ENCODE data around the gene ATF1. TPM values are rescaled to one million over a fixed set of nuclear protein-coding genes. Genes with fewer than 3 reads are reported as not detected.

ATF1 gene
- total and polyA plus RNA-seq, 10 of the 15 experiments (the other 5 are each of a cell fraction or from before 2014, with no cell fraction given), result 15.4 to 92.0 (median 33.6) TPM

DNA sequence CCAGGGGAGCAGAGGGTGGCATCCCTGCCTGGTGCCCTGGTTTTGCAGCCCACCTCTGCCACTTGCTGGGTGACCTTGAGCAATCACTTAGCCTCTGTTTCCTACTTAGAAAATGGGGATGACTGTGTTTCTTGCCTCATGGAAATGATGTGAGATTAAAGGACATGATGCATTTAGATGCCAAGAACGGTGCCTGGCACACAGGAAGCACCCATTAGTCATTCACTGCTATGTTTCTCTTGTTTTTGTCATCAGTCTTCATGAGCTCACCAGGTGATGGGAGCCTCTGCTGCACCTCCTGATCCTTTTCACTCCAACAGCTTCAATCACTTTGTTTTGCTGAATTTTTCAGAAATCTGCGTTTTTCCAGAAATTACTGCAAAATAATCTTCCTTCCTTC lies 23.6 kb upstream of the ATF1 start:
- ChIA-PET POLR2A (no interaction called here), RAD21 (ENCODE audit: unreplicated experiment) (no interaction called here), SMC1A (ENCODE audit: uncharacterized antibody, unreplicated experiment) (no interaction called here), CTCF (interaction anchor here (0.6 to 0.8 kb wide), 2 partner anchors 14 to 237 kb away, joined by 3 read pairs; no protein-coding TSS in a partner anchor)
- H2AFZ ChIP-seq (ENCODE audit: control insufficient read depth, low read depth, low read length), result no peak overlapping the region
- H3K36me3 ChIP-seq (ENCODE audit: control insufficient read depth in 2 of 2, insufficient read depth in 2 of 2, low read length in 1 of 2), result peaks cover 4 to 32% of the 10 kb centered on the region in 2 experiments
- FAIRE-seq (no peak), DNase-seq (ENCODE audit: low read depth, low spot score) (no peak), ATAC-seq (no peak)
- no peak for TF ChIP-seq KAT2A (conservative IDR thresholded peaks at IDR 0.05; ENCODE audit: control insufficient read depth, low read depth, low read length)
- H3K27ac ChIP-seq (ENCODE audit: control insufficient read depth, insufficient read depth), result no peak overlapping the region
- no peaks in the 10 kb centered on the region for H3K9me3 ChIP-seq (replicated peaks; ENCODE audit: control insufficient read depth, insufficient read depth, low read length)
- no peak overlapping the region for H3K9ac ChIP-seq (ENCODE audit: control insufficient read depth, insufficient read depth, low read length)
- BruUV-seq (replicated peaks), result no TSS peak
- no peak overlapping the region for H3K4me2 ChIP-seq (ENCODE audit: control insufficient read depth, insufficient read depth)
- in situ Hi-C loops (cut with MboI), result no loop called here
- intact Hi-C loops (cut with micrococcal nuclease; ENCODE audit: unreplicated experiment), result no loop called here
- no peaks in the 10 kb centered on the region for H3K79me2 ChIP-seq (ENCODE audit: control insufficient read depth, insufficient read depth, low read length)
- H3K4me3 ChIP-seq, result no peak overlapping the region
- no peaks in the 10 kb centered on the region for H4K20me1 ChIP-seq (ENCODE audit: control insufficient read depth, insufficient read depth)
- H3K4me1 ChIP-seq (ENCODE audit: control insufficient read depth, insufficient read depth, low read length), result no peaks in the 10 kb centered on the region
- no peaks in the 10 kb centered on the region for H3K27me3 ChIP-seq (replicated peaks in 1 of 2; ENCODE audit: control insufficient read depth in 2 of 2, insufficient read depth in 2 of 2, low read length in 1 of 2)
- 89% methylated on average over 2 of the region's 2 CpGs for WGBS (ENCODE audit: insufficient coverage, insufficient replicate concordance, low lambda C conversion rate, missing lambda C conversion rate)

DNA sequence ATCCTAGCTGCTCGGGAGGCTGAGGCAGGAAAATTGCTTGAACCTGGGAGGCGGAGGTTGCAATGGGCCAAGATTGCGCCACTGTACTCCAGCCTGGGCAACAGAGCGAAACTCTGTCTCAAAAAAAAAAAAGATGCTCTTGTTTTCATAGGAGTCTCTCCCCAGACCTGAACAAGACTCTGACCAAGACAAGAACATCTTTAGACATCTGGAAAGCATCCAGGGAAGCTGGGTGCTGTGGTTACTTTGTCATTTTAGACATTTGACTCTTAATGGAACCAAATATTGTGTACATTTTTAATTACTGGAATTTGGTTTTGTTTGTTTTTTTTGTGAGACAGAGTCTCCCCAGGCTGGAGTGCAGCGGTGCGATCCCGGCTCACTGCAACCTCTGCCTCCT lies 21.1 kb upstream of the ATF1 start:
- no peak for ATAC-seq
- CTCF ChIA-PET, result no interaction called here
- WGBS (ENCODE audit: insufficient coverage, insufficient replicate concordance, low lambda C conversion rate, missing lambda C conversion rate), result 95% methylated on average over 7 of the region's 7 CpGs
- DNase-seq (ENCODE audit: low read depth, low spot score), result no peak
- no TSS peak for BruUV-seq (replicated peaks)
- Histone ChIP-seq H3K9me3 (replicated peaks; ENCODE audit: control insufficient read depth, insufficient read depth, low read length) (no peaks in the 10 kb centered on the region), H3K27ac (ENCODE audit: control insufficient read depth, insufficient read depth) (no peak overlapping the region), H2AFZ (ENCODE audit: control insufficient read depth, low read depth, low read length) (no peak overlapping the region), H3K36me3 (ENCODE audit: control insufficient read depth in 2 of 2, insufficient read depth in 2 of 2, low read length in 1 of 2) (peaks cover 4 to 36% of the 10 kb centered on the region in 2 experiments), H4K20me1 (ENCODE audit: control insufficient read depth, insufficient read depth) (no peaks in the 10 kb centered on the region), H3K4me1 (ENCODE audit: control insufficient read depth, insufficient read depth, low read length) (no peaks in the 10 kb centered on the region), H3K4me3 (no peak overlapping the region), H3K79me2 (ENCODE audit: control insufficient read depth, insufficient read depth, low read length) (no peaks in the 10 kb centered on the region), H3K9ac (ENCODE audit: control insufficient read depth, insufficient read depth, low read length) (no peak overlapping the region), H3K4me2 (ENCODE audit: control insufficient read depth, insufficient read depth) (no peak overlapping the region), H3K27me3 (replicated peaks in 1 of 2; ENCODE audit: control insufficient read depth in 2 of 2, insufficient read depth in 2 of 2, low read length in 1 of 2) (no peaks in the 10 kb centered on the region)
- intact Hi-C loops (cut with micrococcal nuclease; ENCODE audit: unreplicated experiment), result no loop called here
- in situ Hi-C loops (cut with MboI), result no loop called here
- RAD21 ChIA-PET (ENCODE audit: unreplicated experiment), result no interaction called here
- SMC1A ChIA-PET (ENCODE audit: uncharacterized antibody, unreplicated experiment), result no interaction called here
- POLR2A ChIA-PET, result no interaction called here
- FAIRE-seq, result no peak
- no peak for TF ChIP-seq SREBF2 (IDR thresholded peaks at IDR 0.05; ENCODE audit: low read length)
- no peak for TF ChIP-seq JUNB (IDR thresholded peaks at IDR 0.05)
- TF ChIP-seq PRDM15 (CRISPR knock-in tag; IDR thresholded peaks at IDR 0.05), result no peak
- TF ChIP-seq, protein P1, sequence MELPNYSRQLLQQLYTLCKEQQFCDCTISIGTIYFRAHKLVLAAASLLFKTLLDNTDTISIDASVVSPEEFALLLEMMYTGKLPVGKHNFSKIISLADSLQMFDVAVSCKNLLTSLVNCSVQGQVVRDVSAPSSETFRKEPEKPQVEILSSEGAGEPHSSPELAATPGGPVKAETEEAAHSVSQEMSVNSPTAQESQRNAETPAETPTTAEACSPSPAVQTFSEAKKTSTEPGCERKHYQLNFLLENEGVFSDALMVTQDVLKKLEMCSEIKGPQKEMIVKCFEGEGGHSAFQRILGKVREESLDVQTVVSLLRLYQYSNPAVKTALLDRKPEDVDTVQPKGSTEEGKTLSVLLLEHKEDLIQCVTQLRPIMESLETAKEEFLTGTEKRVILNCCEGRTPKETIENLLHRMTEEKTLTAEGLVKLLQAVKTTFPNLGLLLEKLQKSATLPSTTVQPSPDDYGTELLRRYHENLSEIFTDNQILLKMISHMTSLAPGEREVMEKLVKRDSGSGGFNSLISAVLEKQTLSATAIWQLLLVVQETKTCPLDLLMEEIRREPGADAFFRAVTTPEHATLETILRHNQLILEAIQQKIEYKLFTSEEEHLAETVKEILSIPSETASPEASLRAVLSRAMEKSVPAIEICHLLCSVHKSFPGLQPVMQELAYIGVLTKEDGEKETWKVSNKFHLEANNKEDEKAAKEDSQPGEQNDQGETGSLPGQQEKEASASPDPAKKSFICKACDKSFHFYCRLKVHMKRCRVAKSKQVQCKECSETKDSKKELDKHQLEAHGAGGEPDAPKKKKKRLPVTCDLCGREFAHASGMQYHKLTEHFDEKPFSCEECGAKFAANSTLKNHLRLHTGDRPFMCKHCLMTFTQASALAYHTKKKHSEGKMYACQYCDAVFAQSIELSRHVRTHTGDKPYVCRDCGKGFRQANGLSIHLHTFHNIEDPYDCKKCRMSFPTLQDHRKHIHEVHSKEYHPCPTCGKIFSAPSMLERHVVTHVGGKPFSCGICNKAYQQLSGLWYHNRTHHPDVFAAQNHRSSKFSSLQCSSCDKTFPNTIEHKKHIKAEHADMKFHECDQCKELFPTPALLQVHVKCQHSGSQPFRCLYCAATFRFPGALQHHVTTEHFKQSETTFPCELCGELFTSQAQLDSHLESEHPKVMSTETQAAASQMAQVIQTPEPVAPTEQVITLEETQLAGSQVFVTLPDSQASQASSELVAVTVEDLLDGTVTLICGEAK (IDR thresholded peaks at IDR 0.05; ENCODE audit: borderline replicate concordance), result no peak
- TF ChIP-seq NR2C2 (IDR thresholded peaks at IDR 0.05; ENCODE audit: borderline replicate concordance, control insufficient read depth, insufficient read length, low read depth), result no peak
- TF ChIP-seq EP300 (IDR thresholded peaks at IDR 0.05; ENCODE audit: borderline replicate concordance in 1 of 2, control insufficient read depth in 1 of 2, low read depth in 2 of 2, low read length in 2 of 2), result no peak
- no peak for TF ChIP-seq NFIC (IDR thresholded peaks at IDR 0.05; ENCODE audit: low read depth, low read length)
- TF ChIP-seq SIX5 (IDR thresholded peaks at IDR 0.05; ENCODE audit: low read depth, low read length, severe bottlenecking), result no peak

Measured in GM12878 (cell line).